GM23338 (cell line): ENCODE data around the gene MAG. TPM values are rescaled to one million over a fixed set of nuclear protein-coding genes. Genes with fewer than 3 reads are reported as not detected.
A peak's percentile ranks its signal among the peaks of the same experiment; 100 is the strongest.
"Not testable (repeated sequence)": the region's sequence is repeated elsewhere in the genome, so short reads cannot be mapped to it uniquely, and the experiment has no call there.

Experiments used
- ATAC-seq: fragments of 200-7000 bp; cut with Tn5 transposase; 3 replicates; pipeline ENCODE4 v1.9.1; 2020
- DNase-seq: peaks from one replicate; pipeline ENCODE4 v3.0.0-alpha.2; 2015; ENCODE audit warnings: low spot score
- H2AFZ ChIP-seq: fragments of 200-600 bp; sonication (generic); 2 replicates; pipeline ENCODE4 v1.8.0; 2016; ENCODE audit warnings: antibody characterized with exemption, mild to moderate bottlenecking, moderate library complexity
- H3F3A ChIP-seq: fragments of 200-600 bp; sonication (generic); replicated peaks from 2 replicates; pipeline ENCODE4 v1.8.0; 2017; ENCODE audit warnings: antibody characterized with exemption, mixed run types, low read depth
- H3K27ac ChIP-seq: fragments of 200-600 bp; sonication (generic); 2 replicates; pipeline ENCODE4 v1.6.1; 2016; ENCODE audit warnings: low read depth
- H3K27me3 ChIP-seq: fragments of 200-600 bp; sonication (generic); 2 replicates; pipeline ENCODE4 v1.8.0; 2016; ENCODE audit warnings: mild to moderate bottlenecking, mixed run types, moderate library complexity; ENCODE audit not compliant: insufficient read depth
- H3K36me3 ChIP-seq: fragments of 200-600 bp; sonication (generic); 2 replicates; pipeline ENCODE4 v1.8.0; 2016; ENCODE audit warnings: mild to moderate bottlenecking; ENCODE audit not compliant: insufficient read depth
- H3K4me1 ChIP-seq: fragments of 200-600 bp; sonication (generic); 2 replicates; pipeline ENCODE4 v1.8.0; 2016; ENCODE audit warnings: mild to moderate bottlenecking, moderate library complexity; ENCODE audit not compliant: insufficient read depth
- H3K4me2 ChIP-seq: fragments of 200-600 bp; sonication (generic); 2 replicates; pipeline ENCODE4 v1.7.1; 2017; ENCODE audit warnings: mixed run types
- H3K4me3 ChIP-seq: fragments of 200-600 bp; sonication (generic); 2 replicates; pipeline ENCODE4 v1.6.1; 2016; ENCODE audit warnings: mixed run types
- H3K79me2 ChIP-seq: fragments of 200-600 bp; sonication (generic); replicated peaks from 2 replicates; pipeline ENCODE4 v1.8.0; 2017; ENCODE audit warnings: mild to moderate bottlenecking; ENCODE audit not compliant: insufficient read depth
- H3K9me2 ChIP-seq: fragments of 200-600 bp; sonication (generic); 2 replicates; pipeline ENCODE4 v1.8.0; 2017; ENCODE audit not compliant: insufficient read depth
- H4K20me1 ChIP-seq: fragments of 200-600 bp; sonication (generic); replicated peaks from 2 replicates; pipeline ENCODE4 v1.8.0; 2017; ENCODE audit warnings: mild to moderate bottlenecking; ENCODE audit not compliant: insufficient read depth
- H3K27ac Mint-ChIP-seq: 2 replicates; pipeline ENCODE4 v1.8.0; 2020; ENCODE audit warnings: inconsistent platforms, mild to moderate bottlenecking, moderate library complexity, mixed read lengths
- H3K27me3 Mint-ChIP-seq: 3 replicates; pipeline ENCODE4 v1.8.0; 2022; ENCODE audit warnings: low read depth, mild to moderate bottlenecking, moderate library complexity, mixed read lengths, inconsistent platforms; ENCODE audit not compliant: insufficient read depth, poor library complexity
- H3K36me3 Mint-ChIP-seq: 3 replicates; pipeline ENCODE4 v1.8.0; 2021; ENCODE audit warnings: low read depth, mild to moderate bottlenecking, inconsistent platforms, moderate library complexity, mixed read lengths
- H3K4me1 Mint-ChIP-seq: 3 replicates; pipeline ENCODE4 v1.8.0; 2020; ENCODE audit warnings: mild to moderate bottlenecking, inconsistent platforms, mixed read lengths
- H3K4me3 Mint-ChIP-seq: 3 replicates; pipeline ENCODE4 v1.8.0; 2021; ENCODE audit warnings: moderate library complexity, mild to moderate bottlenecking, inconsistent platforms, mixed read lengths
- H3K9me3 Mint-ChIP-seq: 3 replicates; pipeline ENCODE4 v1.8.0; 2020; ENCODE audit warnings: moderate library complexity, mild to moderate bottlenecking, inconsistent platforms, mixed read lengths
- CREB1 ChIP-seq: fragments of 250-450 bp; sonication (Bioruptor Pico); IDR thresholded peaks from 2 replicates; pipeline ENCODE4 v1.5.0; 2020; ENCODE audit warnings: low read depth, mild to moderate bottlenecking, moderate library complexity
- EZH2 ChIP-seq: fragments of 200-600 bp; sonication (generic); IDR thresholded peaks from one replicate; pipeline ENCODE4 v1.8.0; 2017; ENCODE audit warnings: antibody characterized with exemption, mild to moderate bottlenecking, low read depth; ENCODE audit not compliant: unreplicated experiment
- NANOG ChIP-seq: IDR thresholded peaks from 2 replicates; pipeline ENCODE4 v1.6.1; 2016; ENCODE audit warnings: antibody characterized with exemption, borderline replicate concordance
- STAT1 ChIP-seq: IDR thresholded peaks from one replicate; pipeline ENCODE4 v1.6.1; 2016; ENCODE audit warnings: antibody characterized with exemption; ENCODE audit not compliant: unreplicated experiment
- ZNF114 ChIP-seq: fragments of 250-450 bp; sonication (Bioruptor Pico); IDR thresholded peaks from 2 replicates; pipeline ENCODE4 v1.5.0; 2020; ENCODE audit warnings: mild to moderate bottlenecking, moderate library complexity
- ZNF462 ChIP-seq: fragments of 250-450 bp; sonication (Bioruptor Pico); IDR thresholded peaks from 2 replicates; pipeline ENCODE4 v1.5.0; 2020; ENCODE audit warnings: mild to moderate bottlenecking, moderate library complexity
- polyA plus RNA-seq: library from polyadenylated mRNA; unstranded; fragments of >200 nt; fragmentation: Nextera tagmentation; extraction: Ambion mirVana; gene quantifications from 2 replicates; pipeline ENCODE4 v1.2.1, GENCODE V29; 2016
- total RNA-seq: library from RNA; depleted of rRNA; stranded (reverse); fragments of >200 nt; shearing (Covaris generic); gene quantifications from 2 replicates; pipeline ENCODE4 v1.2.3, GENCODE V29; 2014

Gene MAG
- total and polyA plus RNA-seq, 2 experiments from 2014 or later: 0.61 to 1.3 TPM

GRCh38 chr19:35285095-35285449 is 6.9 kb upstream of the MAG start:
- peak overlapping the region; percentile 7; the same call in 2 of the 3 replicates for H3K4me3 Mint-ChIP-seq
- Histone ChIP-seq H3K27ac (no peak overlapping the region), H3F3A (no peaks in the 10 kb centered on the region), H2AFZ (peak overlapping the region; percentile 98), H3K4me1 (0 out of 2 replicates have a peak, but pooled peaks cover 8% of the 10 kb centered on the region), H3K9me2 (no peaks in the 10 kb centered on the region), H3K4me3 (no peak overlapping the region), H3K36me3 (no peaks in the 10 kb centered on the region), H3K4me2 (peak overlapping the region; percentile 72), H4K20me1 (no peaks in the 10 kb centered on the region), H3K79me2 (no peaks in the 10 kb centered on the region), H3K27me3 (no peaks in the 10 kb centered on the region)
- TF ChIP-seq STAT1: no peak
- no peak for TF ChIP-seq NANOG
- TF ChIP-seq CREB1 (CRISPR knock-in tag): no peak
- no peak for TF ChIP-seq EZH2
- peaks cover 22% of the 10 kb centered on the region for H3K27me3 Mint-ChIP-seq
- no peaks in the 10 kb centered on the region for H3K9me3 Mint-ChIP-seq
- H3K36me3 Mint-ChIP-seq: no peaks in the 10 kb centered on the region
- peak overlapping the region; percentile 37; the same call in 1 of the 2 replicates for H3K27ac Mint-ChIP-seq
- no peak for DNase-seq
- peaks cover 11% of the 10 kb centered on the region for H3K4me1 Mint-ChIP-seq
- ATAC-seq: no peak

DNA sequence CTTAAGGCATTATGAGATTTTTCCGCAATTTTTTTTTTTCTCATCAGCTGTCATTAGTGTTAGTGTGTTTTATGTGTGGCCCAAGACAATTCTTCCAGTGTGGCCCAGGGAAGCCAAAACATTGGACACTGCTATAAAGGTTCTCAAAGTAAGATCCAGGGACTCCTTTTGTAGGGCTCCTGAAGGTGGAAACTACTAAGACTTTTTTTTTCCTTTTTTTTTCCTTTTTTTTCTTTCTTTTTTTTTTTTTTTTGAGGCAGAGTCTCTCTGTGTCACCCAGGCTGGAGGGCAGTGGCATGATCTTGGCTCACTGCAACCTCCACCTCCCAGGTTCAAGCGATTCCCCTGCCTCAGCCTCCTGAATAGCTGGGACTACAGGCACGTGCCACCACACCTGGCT is 6.5 kb upstream of the MAG start:
- not testable (repeated sequence) for H3K4me3 Mint-ChIP-seq, H3K79me2 ChIP-seq, H3K4me1 ChIP-seq, H4K20me1 ChIP-seq, H3K4me3 ChIP-seq, H3K36me3 Mint-ChIP-seq, H3F3A ChIP-seq, H3K27me3 ChIP-seq, DNase-seq, H3K9me3 Mint-ChIP-seq, ATAC-seq, H3K27ac ChIP-seq, H3K9me2 ChIP-seq, H3K36me3 ChIP-seq
- H3K4me1 Mint-ChIP-seq: peaks cover 12% of the 10 kb centered on the region
- peak overlapping the region; percentile 37; the same call in 1 of the 2 replicates for H3K27ac Mint-ChIP-seq
- peaks cover 22% of the 10 kb centered on the region for H3K27me3 Mint-ChIP-seq
- Histone ChIP-seq H3K4me2 (peak overlapping the region; percentile 72; the same call in 1 of the 2 replicates), H2AFZ (peak overlapping the region; percentile 98)

DNA sequence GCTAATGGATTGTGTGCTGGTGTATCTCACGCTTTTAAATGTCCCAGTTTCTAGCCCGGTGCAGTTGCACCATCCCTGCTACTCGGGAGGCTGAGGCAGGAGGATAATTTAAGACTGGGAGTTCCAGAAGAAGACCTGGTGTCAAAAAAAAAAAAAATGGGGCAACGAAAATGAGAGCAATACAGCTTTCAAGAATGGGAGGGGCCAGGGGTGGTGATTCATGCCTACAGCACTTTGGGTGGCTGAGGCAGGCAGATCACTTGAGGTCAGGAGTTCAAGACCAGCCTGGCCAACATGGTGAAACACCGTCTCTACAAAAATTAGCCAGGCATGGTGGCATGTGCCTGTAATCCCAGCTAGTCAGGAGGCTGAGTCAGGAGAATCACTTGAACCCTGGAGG is 5.9 kb upstream of the MAG start:
- H3K4me3 ChIP-seq, H3K9me2 ChIP-seq, H3K9me3 Mint-ChIP-seq, ATAC-seq, H3K4me1 ChIP-seq, H3K27me3 ChIP-seq, H3K36me3 Mint-ChIP-seq, H3K27ac Mint-ChIP-seq, H4K20me1 ChIP-seq, H3K36me3 ChIP-seq, DNase-seq, H3K79me2 ChIP-seq, H3K27ac ChIP-seq, H2AFZ ChIP-seq, H3F3A ChIP-seq, H3K4me2 ChIP-seq, H3K4me3 Mint-ChIP-seq: not testable (repeated sequence)
- peaks cover 21% of the 10 kb centered on the region for H3K27me3 Mint-ChIP-seq
- H3K4me1 Mint-ChIP-seq: peaks cover 13% of the 10 kb centered on the region

DNA sequence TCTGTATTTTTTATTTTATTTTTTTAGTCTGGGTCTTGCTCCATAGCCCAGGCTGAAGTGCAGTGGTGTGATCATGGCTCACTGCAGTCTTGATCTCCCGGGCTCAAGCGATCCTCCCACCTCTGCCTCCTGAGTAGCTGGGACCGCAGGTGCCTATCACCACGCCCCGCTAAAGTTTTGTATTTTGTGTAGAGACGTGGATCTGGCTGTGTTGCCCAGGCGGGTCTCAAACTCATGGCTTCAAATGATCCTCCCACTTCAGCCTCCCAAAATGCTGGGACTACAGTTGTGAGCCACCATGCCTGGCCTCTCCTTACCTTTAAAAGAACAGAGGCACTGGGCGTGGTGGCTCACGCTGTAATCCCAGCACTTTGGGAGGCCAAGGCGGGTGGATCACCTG is 4.2 kb upstream of the MAG start:
- Histone ChIP-seq H3K36me3 (no peaks in the 10 kb centered on the region), H3K4me2 (no peak overlapping the region), H3K9me2 (no peaks in the 10 kb centered on the region), H4K20me1 (no peaks in the 10 kb centered on the region), H3K79me2 (no peaks in the 10 kb centered on the region), H3F3A (no peaks in the 10 kb centered on the region), H3K4me3 (no peak overlapping the region), H3K27ac (no peak overlapping the region), H2AFZ (no peak overlapping the region), H3K27me3 (no peaks in the 10 kb centered on the region), H3K4me1 (0 out of 2 replicates have a peak, but pooled peaks cover 8% of the 10 kb centered on the region)
- Mint-ChIP-seq H3K27me3 (peaks cover 19% of the 10 kb centered on the region), H3K4me1 (peaks cover 13% of the 10 kb centered on the region), H3K9me3 (no peaks in the 10 kb centered on the region), H3K27ac (no peak overlapping the region), H3K4me3 (no peak overlapping the region), H3K36me3 (no peaks in the 10 kb centered on the region)
- no peak for ATAC-seq
- DNase-seq: no peak
- TF ChIP-seq ZNF114 (CRISPR knock-in tag) (no peak), STAT1 (no peak), CREB1 (CRISPR knock-in tag) (no peak), ZNF462 (CRISPR knock-in tag) (no peak)
